SHP77 treated with DMSO at 0.1 percent for 48 hours (cell line): ENCODE results near the gene LRRFIP1.
"Not testable (repeated sequence)": the region's sequence is repeated elsewhere in the genome, so short reads cannot be mapped to it uniquely, and the experiment has no call there.

ENCODE experiments used
- DNase-seq: peaks from one replicate; lab custom pipeline; 2025; lab: John Stamatoyannopoulos, UW

LRRFIP1 gene

GRCh38 chr2:237746302-237747080 is 119.1 kb downstream of the LRRFIP1 start:
- no peak for DNase-seq

- no peak for DNase-seq
Observed at GRCh38 chr2:237747189-237747588, 119.8 kb downstream of the LRRFIP1 start.

DNA sequence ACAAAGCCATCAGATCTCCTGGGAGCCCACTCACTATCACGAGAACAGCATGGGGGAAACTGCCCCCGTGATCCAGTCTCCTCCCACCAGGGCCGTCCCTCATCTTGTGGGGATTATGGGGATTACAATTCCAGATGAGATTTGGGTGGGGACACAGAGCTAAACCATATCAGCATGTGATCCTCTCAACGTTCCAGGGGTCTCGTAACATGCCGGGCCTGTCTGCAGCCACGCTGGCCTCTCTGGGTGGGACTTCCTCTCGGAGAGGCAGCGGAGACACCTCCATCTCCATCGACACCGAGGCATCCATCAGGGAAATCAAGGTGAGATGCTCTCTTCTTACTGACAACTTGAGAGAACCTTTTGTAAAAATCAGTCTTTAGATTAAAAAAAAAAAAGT is 121.6 kb downstream of the LRRFIP1 start:
- DNase-seq: no peak

- no peak for DNase-seq
Observed at GRCh38 chr2:237749961-237750360, 122.6 kb downstream of the LRRFIP1 start.

- not testable (repeated sequence) for DNase-seq
Observed at GRCh38 chr2:237750441-237750840, 123.1 kb downstream of the LRRFIP1 start.

DNA sequence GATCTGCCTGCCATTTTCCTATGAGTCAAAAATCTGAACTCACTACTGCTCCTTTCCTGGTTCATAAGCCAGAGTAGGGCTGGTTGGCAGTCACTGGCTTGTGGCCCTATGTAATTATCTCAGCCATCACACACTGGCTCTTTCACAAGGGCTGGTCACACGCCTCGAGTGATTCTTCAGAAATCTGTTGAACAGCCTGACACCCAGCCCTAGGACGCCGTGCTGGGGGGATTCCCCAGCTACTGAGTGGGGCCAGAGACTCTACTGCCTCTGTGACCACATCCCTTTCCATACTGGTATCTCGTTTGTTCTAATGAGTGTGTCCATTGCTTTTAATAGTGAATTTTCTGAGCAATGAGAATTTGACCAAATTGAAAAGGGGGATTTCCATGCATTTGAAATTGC is 125.4 kb downstream of the LRRFIP1 start:
- no peak for DNase-seq

DNA sequence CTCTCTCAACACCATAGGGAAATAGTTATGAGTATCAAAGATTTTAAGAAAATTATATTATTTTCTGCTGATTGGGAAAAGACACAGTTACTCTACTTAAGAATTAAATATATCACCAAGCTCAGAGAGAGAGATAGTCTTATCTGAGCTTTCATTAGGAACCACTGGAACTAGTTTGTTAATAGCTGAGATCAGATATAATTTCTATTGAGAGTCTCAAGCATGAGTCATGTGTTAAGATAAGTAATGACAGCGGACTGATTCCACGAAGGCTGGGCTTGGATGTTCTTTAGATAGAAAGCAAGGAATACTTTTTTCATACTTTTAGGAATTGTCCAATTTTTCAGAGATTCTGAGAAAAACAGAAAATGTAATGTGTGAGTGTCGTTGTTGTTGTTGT is 126.8 kb downstream of the LRRFIP1 start:
- no peak for DNase-seq

- no peak for DNase-seq
Observed at GRCh38 chr2:237754626-237755248, 127.3 kb downstream of the LRRFIP1 start.

DNA sequence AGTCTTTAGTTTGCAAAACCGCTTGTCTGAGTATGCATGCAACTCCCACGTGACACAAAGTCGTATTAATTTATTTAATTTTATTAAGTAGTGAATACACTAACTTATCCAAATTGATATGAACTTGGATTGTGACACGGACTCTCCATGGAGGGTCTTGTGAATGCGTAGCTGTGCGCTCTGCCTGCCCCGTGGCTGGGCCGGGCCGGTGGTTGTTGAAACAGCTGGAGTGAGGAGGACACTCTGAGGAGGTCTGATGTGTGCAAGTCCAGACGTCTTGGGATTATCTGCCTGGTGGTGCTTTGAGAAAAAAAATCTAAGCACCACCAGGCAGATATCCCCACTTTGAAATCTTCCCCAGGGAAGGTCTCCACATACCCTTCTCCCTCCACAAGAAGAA is 130.2 kb downstream of the LRRFIP1 start:
- DNase-seq: no peak

DNA sequence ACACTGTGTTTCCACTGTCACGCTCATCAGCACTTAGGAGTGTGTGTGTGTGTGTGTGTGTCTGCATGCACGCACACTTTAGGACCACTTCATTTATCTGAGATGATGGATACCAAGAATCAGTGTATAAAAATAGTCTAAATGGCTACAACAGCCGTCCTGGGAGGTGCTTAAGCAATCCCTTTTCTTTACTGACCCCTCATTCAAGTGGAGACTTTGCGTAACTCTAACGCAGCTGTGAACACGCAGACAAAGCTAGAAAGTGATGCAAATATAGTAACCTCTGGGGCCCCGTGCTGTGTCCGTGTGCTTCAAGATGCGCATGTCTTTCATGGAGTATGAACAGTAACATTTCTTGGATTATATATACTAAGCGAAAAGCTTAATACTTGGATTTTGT is 130.8 kb downstream of the LRRFIP1 start:
- DNase-seq: no peak

GRCh38 chr2:237759176-237759575 is 131.8 kb downstream of the LRRFIP1 start:
- DNase-seq: no peak

DNA sequence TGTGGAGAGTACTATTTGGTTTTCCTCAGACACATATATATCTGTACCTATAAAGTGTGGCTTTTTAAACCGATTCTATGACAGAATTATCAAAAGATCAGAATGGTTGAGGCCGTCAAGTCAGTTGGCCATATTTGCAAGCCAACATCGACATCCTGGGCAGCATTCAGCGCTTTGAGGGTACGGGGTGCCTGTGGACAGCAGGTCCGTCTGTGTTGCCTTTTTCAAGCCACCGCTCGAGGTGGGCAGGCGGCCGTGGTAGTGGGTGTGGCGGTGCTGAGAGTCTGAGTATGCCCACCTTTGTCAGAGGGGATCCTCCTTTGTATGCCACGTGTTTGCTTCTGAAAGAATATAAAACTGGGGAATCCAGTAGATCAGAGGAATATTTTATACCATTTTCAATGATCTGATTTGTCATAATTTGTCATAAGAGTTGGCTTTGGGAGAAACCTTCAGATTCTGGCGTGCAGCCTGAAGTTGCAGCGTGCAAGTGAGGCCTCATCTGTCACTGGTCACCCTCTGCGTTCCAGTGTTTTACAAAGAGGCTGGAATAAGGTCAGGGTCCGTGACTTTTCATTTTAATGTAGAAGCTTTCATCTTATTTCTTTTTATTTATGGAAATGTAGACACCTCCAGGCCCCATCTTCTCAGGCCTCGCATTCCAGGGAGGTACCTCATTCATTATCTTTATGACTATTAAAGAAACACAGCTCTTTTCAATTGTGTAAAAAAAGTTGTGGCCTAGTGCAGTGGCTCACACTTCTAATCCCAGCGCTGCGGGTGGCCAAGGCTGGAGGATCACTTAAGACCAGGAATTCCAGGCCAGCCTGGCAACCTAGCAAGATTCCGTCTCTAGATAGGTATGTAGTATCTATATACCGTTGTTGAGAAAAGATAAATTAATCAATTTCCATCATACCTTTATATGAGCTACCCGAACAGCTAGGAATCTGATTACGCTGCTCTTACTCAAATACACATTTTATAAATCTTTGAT is 133.4 kb downstream of the LRRFIP1 start:
- no peak for DNase-seq

DNA sequence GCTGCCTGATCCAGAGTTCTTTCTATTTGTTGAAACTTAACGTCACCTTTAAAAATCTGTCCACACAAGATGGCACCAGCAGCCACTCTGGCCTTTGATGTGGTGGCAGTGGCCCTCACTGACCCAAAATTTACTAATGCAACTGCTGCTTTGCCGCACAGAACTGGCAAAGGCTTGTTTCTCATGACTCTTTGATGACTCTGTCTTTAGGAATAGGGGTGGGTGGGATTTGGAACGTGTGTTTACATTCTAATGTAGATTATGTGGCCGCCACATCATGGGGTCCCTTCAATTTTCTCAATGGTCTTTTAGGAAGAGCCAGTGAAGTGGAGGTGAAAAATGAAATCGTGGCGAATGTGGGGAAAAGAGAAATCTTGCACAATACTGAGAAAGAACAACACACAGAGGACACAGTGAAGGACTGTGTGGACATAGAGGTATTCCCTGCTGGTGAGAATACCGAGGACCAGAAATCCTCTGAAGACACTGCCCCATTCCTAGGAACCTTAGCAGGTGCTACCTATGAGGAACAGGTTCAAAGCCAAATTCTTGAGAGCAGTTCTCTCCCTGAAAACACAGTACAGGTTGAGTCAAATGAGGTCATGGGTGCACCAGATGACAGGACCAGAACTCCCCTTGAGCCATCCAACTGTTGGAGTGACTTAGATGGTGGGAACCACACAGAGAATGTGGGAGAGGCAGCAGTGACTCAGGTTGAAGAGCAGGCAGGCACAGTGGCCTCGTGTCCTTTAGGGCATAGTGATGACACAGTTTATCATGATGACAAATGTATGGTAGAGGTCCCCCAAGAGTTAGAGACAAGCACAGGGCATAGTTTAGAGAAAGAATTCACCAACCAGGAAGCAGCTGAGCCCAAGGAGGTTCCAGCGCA is 135.2 kb downstream of the LRRFIP1 start:
- not testable (repeated sequence) for DNase-seq

DNA sequence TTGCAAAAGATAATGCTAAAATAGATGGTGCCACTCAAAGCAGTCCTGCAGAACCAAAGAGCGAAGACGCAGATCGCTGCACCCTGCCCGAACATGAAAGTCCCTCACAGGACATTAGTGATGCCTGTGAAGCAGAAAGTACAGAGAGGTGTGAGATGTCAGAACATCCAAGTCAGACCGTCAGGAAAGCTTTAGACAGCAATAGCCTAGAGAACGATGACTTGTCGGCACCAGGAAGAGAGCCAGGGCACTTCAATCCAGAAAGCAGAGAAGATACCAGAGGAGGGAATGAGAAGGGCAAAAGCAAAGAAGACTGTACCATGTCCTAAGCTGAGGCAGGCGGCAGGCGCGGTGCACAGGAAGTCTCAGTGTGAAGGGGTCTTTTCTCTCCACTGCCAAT is 136.4 kb downstream of the LRRFIP1 start:
- DNase-seq: no peak

DNA sequence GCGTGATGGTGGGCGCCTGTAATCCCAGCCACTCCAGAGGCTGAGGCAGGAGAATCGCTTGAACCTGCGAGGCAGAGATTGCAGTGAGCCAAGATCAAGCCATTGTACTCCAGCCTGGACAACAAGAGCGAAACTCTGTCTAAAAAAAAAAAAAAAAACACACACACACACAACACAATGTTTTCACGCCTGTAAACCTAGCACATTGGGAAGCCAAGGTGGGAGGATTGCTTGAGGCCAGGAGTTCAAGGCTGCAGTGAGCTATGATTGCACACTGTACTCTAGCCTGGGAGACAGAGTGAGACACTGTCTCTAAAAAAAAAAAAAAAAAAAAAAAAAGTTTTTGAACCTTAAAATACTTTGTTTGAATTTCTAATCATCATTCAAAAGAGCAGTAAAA is 137.7 kb downstream of the LRRFIP1 start:
- not testable (repeated sequence) for DNase-seq

- no peak for DNase-seq
Observed at GRCh38 chr2:237765875-237766274, 138.5 kb downstream of the LRRFIP1 start.

DNA sequence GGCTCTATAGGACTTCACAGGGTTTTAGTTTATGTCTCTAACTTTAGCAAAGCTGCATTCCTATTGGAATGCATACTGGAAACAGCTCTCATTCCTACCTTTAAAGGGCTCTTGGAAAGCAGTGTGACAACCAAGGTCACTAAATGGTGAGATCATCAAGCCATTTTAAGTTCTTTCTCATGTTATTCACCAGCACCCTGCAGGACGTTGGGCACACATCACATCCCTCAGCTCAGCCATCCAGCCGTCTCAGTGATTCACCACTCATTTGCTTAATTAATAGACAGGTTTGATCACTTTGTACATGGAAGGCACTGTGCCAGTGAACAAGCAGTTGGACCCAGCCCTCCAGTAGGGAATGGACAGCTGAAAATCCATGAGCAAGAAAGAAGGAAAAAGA is 139.0 kb downstream of the LRRFIP1 start:
- DNase-seq: no peak

GRCh38 chr2:237772513-237772912 is 145.1 kb downstream of the LRRFIP1 start:
- DNase-seq: no peak

DNA sequence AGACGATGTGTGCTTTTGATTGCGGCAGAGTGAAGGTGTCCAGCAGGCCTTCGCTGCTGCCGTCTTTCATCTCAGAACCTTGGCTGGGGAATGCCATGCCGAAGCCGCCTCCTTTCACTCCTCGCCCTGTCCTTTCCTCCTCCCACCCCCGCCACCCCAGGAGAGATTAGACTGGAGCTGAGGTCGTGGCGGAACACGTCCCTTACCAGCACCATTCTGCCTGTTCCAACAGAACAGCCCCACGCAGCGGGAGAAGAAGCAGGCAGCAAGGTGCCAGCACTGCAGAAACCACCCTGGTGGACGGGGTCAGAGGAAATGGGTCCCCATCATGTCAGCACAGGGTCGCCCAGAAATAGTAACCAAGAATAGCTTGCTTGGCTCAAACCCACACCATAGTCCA is 146.4 kb downstream of the LRRFIP1 start:
- no peak for DNase-seq

GRCh38 chr2:237774811-237775553 is 147.6 kb downstream of the LRRFIP1 start:
- DNase-seq: peak; percentile 67

DNA sequence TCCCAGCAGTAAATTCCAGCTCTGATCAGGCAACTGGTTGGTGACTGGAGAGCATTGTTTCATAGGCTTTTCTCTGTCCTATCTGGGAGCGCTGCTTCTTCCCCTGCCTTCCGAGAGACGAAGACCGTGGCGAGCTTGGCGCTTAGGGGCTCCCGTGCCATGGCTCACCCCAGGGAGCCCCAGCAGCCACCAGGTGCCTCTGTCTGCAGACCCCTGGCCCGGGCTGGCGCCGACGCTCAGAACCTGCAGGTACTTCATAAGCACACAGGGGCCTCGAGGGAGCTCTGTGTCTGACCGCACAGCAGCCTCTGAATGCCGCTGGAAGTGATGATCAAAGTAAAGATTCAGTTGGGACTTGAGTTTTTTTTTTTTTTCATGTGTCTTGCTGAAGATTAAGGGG is 152.1 kb downstream of the LRRFIP1 start:
- no peak for DNase-seq
